GM19397 (cell line): Measurements from ENCODE around the gene RASGRP2.

Experiments used
- ATAC-seq: cut with Tn5 transposase; IDR thresholded peaks from one replicate; pipeline ENCODE4 v1.9.1; 2021; ENCODE audit warnings: mild to moderate bottlenecking, moderate library complexity; ENCODE audit not compliant: unreplicated experiment

RASGRP2 gene

GRCh38 chr11:64771861-64772260, 27.9 kb upstream of the RASGRP2 start:
- ATAC-seq = no peak

- no peak for ATAC-seq
These were observed 26.2 kb upstream of the RASGRP2 start for GRCh38 chr11:64770120-64770519.

- no peak for ATAC-seq
These were observed 25.3 kb upstream of the RASGRP2 start for GRCh38 chr11:64769283-64769682.

GRCh38 chr11:64768300-64768694, 24.4 kb upstream of the RASGRP2 start:
- no peak for ATAC-seq

- ATAC-seq = no peak
These were observed 23.7 kb upstream of the RASGRP2 start for GRCh38 chr11:64767344-64768299.

GRCh38 chr11:64766881-64767280, 22.9 kb upstream of the RASGRP2 start:
- ATAC-seq = no peak

- ATAC-seq = no peak
These were observed 22.1 kb upstream of the RASGRP2 start for GRCh38 chr11:64765851-64766665.

- no peak for ATAC-seq
These were observed 21.4 kb upstream of the RASGRP2 start for GRCh38 chr11:64765291-64765850.

- ATAC-seq = no peak
These were observed 20.8 kb upstream of the RASGRP2 start for GRCh38 chr11:64764753-64765152.

- ATAC-seq = no peak
These were observed 20.2 kb upstream of the RASGRP2 start for GRCh38 chr11:64764040-64764611.

GRCh38 chr11:64763526-64764039, 19.6 kb upstream of the RASGRP2 start:
- no peak for ATAC-seq

- no peak for ATAC-seq
These were observed 19.0 kb upstream of the RASGRP2 start for GRCh38 chr11:64762674-64763525.

GRCh38 chr11:64762277-64762673, 18.3 kb upstream of the RASGRP2 start:
- no peak for ATAC-seq

- ATAC-seq = no peak
These were observed 16.9 kb upstream of the RASGRP2 start for GRCh38 chr11:64760759-64761420.

- no peak for ATAC-seq
These were observed 16.1 kb upstream of the RASGRP2 start, which contains the start of gene PYGM for GRCh38 chr11:64759722-64760719. TSS of gene PYGM (minus strand) at chr11:64759974. CDS start at chr11:64759898, 76 bp downstream.

- ATAC-seq = no peak
These were observed 15.3 kb upstream of the RASGRP2 start for GRCh38 chr11:64759131-64759721.

GRCh38 chr11:64758330-64759079, 14.6 kb upstream of the RASGRP2 start:
- ATAC-seq = no peak
